Erythroblast (primary cell): ENCODE results near the gene SPC25.

ENCODE experiments used
- GATA1 ChIP-seq: IDR thresholded peaks from 2 replicates; pipeline ENCODE4 v1.6.1; 2011; ENCODE audit warnings: low read depth, mild to moderate bottlenecking, control low read depth, low read length, moderate library complexity
- POLR2A ChIP-seq: IDR thresholded peaks from 2 replicates; pipeline ENCODE4 v1.6.1; 2011; ENCODE audit warnings: mild to moderate bottlenecking, low read length

DNA sequence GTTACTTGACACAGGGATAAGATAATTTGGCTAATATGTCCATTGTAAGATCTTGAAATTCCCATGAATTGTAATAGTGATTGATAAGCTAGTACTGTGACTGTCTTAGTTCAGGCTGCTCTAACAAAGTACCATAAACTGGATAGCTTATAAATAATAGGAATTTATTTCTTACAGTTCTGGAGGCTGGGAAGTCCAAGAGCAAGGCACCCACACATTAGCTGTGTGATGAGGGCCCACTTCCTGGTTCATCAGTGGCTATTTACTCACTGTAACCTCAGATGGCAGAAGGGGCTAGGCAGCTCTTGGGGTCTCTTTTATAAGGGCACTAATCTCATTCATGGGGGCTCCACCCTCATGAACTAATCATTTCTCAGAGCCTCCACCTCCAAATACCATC is 59.3 kb downstream of the SPC25 start:
- TF ChIP-seq POLR2A (no peak), GATA1 (no peak)
